ENCODE measurements around the gene CFAP210.

- TF ChIP-seq POLR2AphosphoS5 (IDR thresholded peaks at IDR 0.05; ENCODE audit: insufficient read depth in 1 of 2, low read depth in 1 of 2), result no peak
- TF ChIP-seq CTCF (IDR thresholded peaks at IDR 0.05), result no peak
These were observed 44.9 kb downstream of the CFAP210 start for GRCh38 chr2:169649278-169649677.
